Epithelial cell of prostate (primary cell): ENCODE results near the gene LCP1.

Experiments
- DNase-seq: peaks from one replicate; pipeline ENCODE4 v3.0.0-alpha.2; 2011; ENCODE audit warnings: low read depth, low spot score
- H3K27ac ChIP-seq: fragments of 450-650 bp; 2 replicates; pipeline ENCODE4 v1.5.1; 2017; ENCODE audit warnings: mild to moderate bottlenecking

Gene LCP1

GRCh38 chr13:46183018-46183946, 1.3 kb upstream of the LCP1 start:
- H3K27ac ChIP-seq, result no peak overlapping the region

GRCh38 chr13:46182491-46182877, 507 bp upstream of the LCP1 start:
- no peak overlapping the region for H3K27ac ChIP-seq
- DNase-seq, result no peak

More at GRCh38 chr13:46183018-46183946, 1.3 kb upstream of the LCP1 start:
- DNase-seq, result no peak

GRCh38 chr13:46181377-46181839, 569 bp downstream of the LCP1 start:
- DNase-seq, result no peak
- H3K27ac ChIP-seq, result no peak overlapping the region

- H3K27ac ChIP-seq, result no peak overlapping the region
Observed at GRCh38 chr13:46179969-46180763, 1.8 kb downstream of the LCP1 start.

GRCh38 chr13:46179491-46179908, 2.5 kb downstream of the LCP1 start:
- DNase-seq, result no peak
- H3K27ac ChIP-seq, result no peak overlapping the region

More at GRCh38 chr13:46179969-46180763, 1.8 kb downstream of the LCP1 start:
- DNase-seq, result no peak

- no peak overlapping the region for H3K27ac ChIP-seq
- no peak for DNase-seq
Observed at GRCh38 chr13:46178821-46179220, 3.2 kb downstream of the LCP1 start.

GRCh38 chr13:46178143-46178542, 3.8 kb downstream of the LCP1 start:
- H3K27ac ChIP-seq, result no peak overlapping the region
- no peak for DNase-seq

GRCh38 chr13:46176756-46177155, 5.2 kb downstream of the LCP1 start:
- no peak for DNase-seq
- H3K27ac ChIP-seq, result no peak overlapping the region

- no peak overlapping the region for H3K27ac ChIP-seq
- DNase-seq, result no peak
Observed at GRCh38 chr13:46173656-46174055, 8.3 kb downstream of the LCP1 start.

- H3K27ac ChIP-seq, result no peak overlapping the region
- no peak for DNase-seq
Observed at GRCh38 chr13:46172531-46172991, 9.4 kb downstream of the LCP1 start.

- no peak overlapping the region for H3K27ac ChIP-seq
- DNase-seq, result no peak
Observed at GRCh38 chr13:46171739-46172138, 10.2 kb downstream of the LCP1 start.

GRCh38 chr13:46171217-46171616, 10.8 kb downstream of the LCP1 start:
- no peak overlapping the region for H3K27ac ChIP-seq
- DNase-seq, result no peak

- H3K27ac ChIP-seq, result no peak overlapping the region
Observed at GRCh38 chr13:46170687-46171086, 11.3 kb downstream of the LCP1 start.

GRCh38 chr13:46170268-46170667, 11.7 kb downstream of the LCP1 start:
- H3K27ac ChIP-seq, result no peak overlapping the region
- DNase-seq, result no peak

More at GRCh38 chr13:46170687-46171086, 11.3 kb downstream of the LCP1 start:
- no peak for DNase-seq

GRCh38 chr13:46169758-46170157, 12.2 kb downstream of the LCP1 start:
- no peak overlapping the region for H3K27ac ChIP-seq
- DNase-seq, result no peak

GRCh38 chr13:46168783-46169182, 13.2 kb downstream of the LCP1 start:
- H3K27ac ChIP-seq, result no peak overlapping the region
- no peak for DNase-seq

- peak; percentile 43 for DNase-seq
- H3K27ac ChIP-seq, result no peak overlapping the region
Observed at GRCh38 chr13:46168341-46168740, 13.6 kb downstream of the LCP1 start.

- no peak for DNase-seq
- no peak overlapping the region for H3K27ac ChIP-seq
Observed at GRCh38 chr13:46166947-46167610, 14.9 kb downstream of the LCP1 start.

- no peak overlapping the region for H3K27ac ChIP-seq
- no peak for DNase-seq
Observed at GRCh38 chr13:46166224-46166584, 15.8 kb downstream of the LCP1 start.

GRCh38 chr13:46165485-46166223, 16.3 kb downstream of the LCP1 start:
- H3K27ac ChIP-seq, result no peak overlapping the region
- DNase-seq, result no peak
